GM12872 (cell line): Measurements from ENCODE around the gene OMD.

Experiments used
- TF ChIP-seq, protein P1 (sequence below): IDR thresholded peaks from 3 replicates; pipeline ENCODE4 v1.5.1; 2011; ENCODE audit warnings: low read depth, mild to moderate bottlenecking, low read length, moderate library complexity; ENCODE audit not compliant: insufficient read depth

Gene OMD

GRCh38 chr9:92385477-92385876, 38.8 kb downstream of the OMD start:
- TF ChIP-seq, protein P1, sequence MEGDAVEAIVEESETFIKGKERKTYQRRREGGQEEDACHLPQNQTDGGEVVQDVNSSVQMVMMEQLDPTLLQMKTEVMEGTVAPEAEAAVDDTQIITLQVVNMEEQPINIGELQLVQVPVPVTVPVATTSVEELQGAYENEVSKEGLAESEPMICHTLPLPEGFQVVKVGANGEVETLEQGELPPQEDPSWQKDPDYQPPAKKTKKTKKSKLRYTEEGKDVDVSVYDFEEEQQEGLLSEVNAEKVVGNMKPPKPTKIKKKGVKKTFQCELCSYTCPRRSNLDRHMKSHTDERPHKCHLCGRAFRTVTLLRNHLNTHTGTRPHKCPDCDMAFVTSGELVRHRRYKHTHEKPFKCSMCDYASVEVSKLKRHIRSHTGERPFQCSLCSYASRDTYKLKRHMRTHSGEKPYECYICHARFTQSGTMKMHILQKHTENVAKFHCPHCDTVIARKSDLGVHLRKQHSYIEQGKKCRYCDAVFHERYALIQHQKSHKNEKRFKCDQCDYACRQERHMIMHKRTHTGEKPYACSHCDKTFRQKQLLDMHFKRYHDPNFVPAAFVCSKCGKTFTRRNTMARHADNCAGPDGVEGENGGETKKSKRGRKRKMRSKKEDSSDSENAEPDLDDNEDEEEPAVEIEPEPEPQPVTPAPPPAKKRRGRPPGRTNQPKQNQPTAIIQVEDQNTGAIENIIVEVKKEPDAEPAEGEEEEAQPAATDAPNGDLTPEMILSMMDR, result no peak

DNA sequence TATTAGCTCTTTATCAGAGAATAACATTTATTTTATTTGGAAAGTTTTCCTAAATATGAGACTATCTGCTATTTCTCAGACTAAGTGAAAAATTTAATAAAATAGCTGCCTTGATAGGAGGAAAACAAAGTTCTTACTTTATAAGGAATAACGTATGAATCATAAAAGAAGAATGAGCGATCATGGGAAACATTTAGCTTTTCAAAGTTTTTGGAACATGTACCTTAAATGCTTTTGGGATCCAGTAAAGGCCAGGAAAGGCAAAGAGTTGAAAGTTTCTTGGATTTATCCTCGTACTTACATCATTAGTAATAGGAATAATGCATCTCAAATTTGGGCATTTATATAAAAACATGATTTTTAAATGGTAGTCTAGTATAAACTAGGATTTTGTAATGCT, 39.3 kb downstream of the OMD start:
- TF ChIP-seq, protein P1, result no peak

DNA sequence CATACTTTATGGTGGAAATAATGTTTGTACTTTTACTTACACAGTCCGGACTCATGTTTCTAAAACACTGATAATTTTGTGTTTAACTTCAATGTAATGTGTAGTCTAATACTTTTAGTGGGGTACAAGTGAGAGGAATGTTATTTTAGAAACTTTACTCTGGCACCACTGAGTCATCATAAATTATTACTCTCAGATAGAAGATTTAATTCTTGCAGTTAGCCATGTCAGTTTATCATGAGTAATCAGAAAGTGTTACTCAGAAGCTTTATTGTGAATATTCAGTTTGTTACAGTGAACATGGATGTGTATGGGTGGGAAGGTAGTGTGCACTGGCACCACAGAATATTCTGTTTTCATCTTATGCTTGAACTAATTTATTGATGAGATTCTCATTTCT, 39.9 kb downstream of the OMD start:
- TF ChIP-seq, protein P1, result no peak

GRCh38 chr9:92381775-92382174, 42.5 kb downstream of the OMD start:
- TF ChIP-seq, protein P1, result no peak

DNA sequence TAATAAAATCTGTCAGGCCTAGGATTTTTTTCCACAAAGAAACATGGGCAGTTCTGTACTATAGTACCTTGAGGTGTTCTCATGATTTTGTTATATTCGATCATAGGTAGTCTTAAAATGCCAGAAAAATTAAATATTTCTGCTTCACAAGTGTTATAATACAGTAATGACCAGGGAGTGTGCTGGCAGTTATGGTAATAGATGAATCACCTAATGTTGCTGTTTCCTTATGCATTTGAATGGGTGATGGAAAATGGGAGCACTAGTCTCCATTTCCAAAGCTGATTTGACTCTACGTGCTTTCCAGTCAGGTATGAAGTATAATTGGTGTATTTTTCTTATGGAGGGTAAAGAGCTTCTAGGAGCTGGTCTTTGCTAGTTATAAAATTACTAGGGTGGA, 43.7 kb downstream of the OMD start:
- TF ChIP-seq, protein P1, result no peak

DNA sequence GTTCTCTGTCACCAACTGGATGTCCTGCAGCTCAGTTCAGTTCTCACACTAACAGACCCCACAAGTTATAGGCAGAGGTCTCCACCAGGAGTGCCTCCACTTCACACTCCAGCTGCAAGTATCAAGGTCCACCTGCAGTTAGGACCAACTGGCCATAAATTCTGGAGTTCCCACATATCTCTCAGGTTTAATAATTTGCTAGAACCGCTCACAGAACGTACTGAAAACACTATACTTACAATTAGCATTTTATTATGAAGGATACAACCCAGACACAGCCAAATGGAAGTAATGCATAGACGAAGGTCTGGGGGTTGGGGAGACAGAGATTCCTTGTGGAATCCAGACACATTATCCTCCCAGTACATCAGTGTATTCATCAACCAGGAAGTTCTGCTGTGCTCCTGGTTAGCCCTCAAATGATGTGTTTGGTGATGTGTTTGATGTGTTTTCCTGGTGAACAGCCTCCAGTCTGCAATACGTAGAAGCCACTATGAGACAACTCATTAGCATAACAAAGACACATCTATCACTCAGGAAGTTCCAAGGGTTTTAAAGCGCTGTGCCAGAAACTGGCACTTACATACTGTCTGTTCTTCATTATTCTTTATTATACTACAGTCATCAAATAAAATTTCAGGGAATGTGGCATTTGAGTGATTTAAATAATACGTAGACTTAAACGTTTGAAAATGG, 45.3 kb downstream of the OMD start:
- TF ChIP-seq, protein P1, result no peak

DNA sequence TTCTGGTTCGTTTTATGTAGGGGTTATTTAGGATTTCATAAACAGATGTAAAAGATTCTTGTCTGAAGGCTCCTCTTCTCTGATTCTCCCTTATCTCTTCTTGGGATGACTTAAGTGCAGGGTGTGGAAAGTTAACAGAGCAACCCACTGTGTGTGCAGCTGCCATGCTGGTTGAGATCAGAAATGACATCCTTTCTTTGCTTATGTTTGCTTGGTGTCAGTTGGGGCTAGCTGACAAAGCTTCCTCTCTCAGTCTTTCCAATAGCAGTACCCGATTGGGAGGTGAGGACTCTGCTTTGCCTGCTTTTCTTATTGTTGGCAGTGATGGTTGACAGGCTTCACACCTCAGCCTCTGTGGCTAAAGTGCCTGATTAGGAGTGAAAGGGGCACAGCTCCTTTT, 46.4 kb downstream of the OMD start:
- TF ChIP-seq, protein P1, result no peak
